ENCODE measurements around the gene UNC119.

UNC119 gene

DNA sequence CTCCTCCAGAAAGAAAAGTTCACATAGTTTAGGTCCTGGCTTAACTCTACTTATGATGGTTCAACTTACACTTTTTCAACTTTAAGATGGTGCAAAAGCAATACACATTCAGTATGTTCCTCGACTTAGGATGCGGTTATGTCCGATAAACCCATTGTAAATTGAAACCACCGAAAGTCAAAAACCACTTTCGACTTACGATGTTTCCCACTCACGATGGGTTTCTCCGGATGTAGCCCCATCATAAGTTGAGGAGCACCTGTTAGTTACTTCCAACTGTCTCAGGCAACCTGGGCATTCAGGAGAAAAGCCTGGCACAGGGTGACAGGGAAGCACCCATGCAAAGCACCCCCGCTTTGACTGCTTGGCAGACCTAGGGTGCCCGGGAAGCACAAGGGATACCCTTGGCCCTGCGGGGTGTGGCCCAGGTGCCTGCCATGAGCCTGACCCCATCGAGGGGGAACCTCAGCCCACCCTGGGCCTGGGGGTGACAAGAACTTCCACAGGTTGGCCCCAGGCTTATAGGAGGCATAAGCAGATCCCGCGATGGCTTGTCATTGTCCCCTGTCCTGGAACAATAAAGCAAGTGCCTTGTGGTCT lies 14.0 kb downstream of the UNC119 start:
- no peaks in the 10 kb centered on the region for H3K27me3 ChIP-seq
- H3K36me3 ChIP-seq, result no peaks in the 10 kb centered on the region
- no peak overlapping the region for H3K27ac ChIP-seq
- TF ChIP-seq, protein P1, sequence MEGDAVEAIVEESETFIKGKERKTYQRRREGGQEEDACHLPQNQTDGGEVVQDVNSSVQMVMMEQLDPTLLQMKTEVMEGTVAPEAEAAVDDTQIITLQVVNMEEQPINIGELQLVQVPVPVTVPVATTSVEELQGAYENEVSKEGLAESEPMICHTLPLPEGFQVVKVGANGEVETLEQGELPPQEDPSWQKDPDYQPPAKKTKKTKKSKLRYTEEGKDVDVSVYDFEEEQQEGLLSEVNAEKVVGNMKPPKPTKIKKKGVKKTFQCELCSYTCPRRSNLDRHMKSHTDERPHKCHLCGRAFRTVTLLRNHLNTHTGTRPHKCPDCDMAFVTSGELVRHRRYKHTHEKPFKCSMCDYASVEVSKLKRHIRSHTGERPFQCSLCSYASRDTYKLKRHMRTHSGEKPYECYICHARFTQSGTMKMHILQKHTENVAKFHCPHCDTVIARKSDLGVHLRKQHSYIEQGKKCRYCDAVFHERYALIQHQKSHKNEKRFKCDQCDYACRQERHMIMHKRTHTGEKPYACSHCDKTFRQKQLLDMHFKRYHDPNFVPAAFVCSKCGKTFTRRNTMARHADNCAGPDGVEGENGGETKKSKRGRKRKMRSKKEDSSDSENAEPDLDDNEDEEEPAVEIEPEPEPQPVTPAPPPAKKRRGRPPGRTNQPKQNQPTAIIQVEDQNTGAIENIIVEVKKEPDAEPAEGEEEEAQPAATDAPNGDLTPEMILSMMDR (IDR thresholded peaks at IDR 0.05), result no peak
- no peak overlapping the region for H3K4me3 ChIP-seq (ENCODE audit: low read depth in 1 of 2, low read length in 1 of 2)
- no peaks in the 10 kb centered on the region for H3K4me1 ChIP-seq (ENCODE audit: control insufficient read depth in 1 of 2, insufficient read depth in 1 of 2, low read depth in 1 of 2, low read length in 1 of 2)
- H3K9me3 ChIP-seq, result no peaks in the 10 kb centered on the region

- H3K27ac ChIP-seq, result no peak overlapping the region
- H3K36me3 ChIP-seq, result no peaks in the 10 kb centered on the region
- H3K27me3 ChIP-seq, result no peaks in the 10 kb centered on the region
- TF ChIP-seq, protein P1 (IDR thresholded peaks at IDR 0.05), result no peak
- no peaks in the 10 kb centered on the region for H3K9me3 ChIP-seq
- H3K4me1 ChIP-seq (ENCODE audit: control insufficient read depth in 1 of 2, insufficient read depth in 1 of 2, low read depth in 1 of 2, low read length in 1 of 2), result no peaks in the 10 kb centered on the region
- H3K4me3 ChIP-seq (ENCODE audit: low read depth in 1 of 2, low read length in 1 of 2), result no peak overlapping the region
Measured at GRCh38 chr17:28537219-28537610, 15.2 kb downstream of the UNC119 start.

DNA sequence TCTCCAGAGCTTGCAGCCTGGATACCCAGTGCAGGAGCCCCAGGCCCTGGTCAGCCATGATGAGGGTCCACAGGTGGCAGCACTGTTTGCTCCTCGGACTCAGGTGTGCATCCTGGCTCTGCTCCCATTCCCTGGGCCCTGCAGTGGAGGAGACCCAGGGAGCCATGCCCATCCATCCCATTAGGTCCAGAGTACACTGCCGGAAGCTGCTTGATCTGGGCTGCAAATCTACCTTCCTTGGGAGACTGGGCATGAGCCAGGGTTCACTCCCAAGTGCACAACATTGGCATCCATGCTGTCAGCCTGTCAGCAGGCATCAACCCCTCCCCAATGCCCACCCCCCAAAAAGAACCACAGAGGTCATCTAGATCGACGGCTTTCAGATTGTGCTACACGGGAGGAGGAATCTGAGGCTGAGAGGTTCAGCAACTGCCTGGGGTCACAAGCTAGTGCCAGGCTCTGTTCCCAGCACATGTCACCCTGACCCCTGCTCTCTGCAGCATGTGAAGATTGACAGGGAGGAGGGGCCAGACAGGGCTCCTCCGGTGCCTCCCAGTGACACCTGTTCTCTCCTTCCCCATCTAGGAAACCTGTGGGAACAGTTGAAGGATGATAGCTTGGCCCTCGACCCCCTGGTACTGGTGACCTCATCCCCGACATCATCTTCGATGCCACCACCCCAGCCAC lies 15.7 kb downstream of the UNC119 start:
- no peak overlapping the region for H3K27ac ChIP-seq
- no peaks in the 10 kb centered on the region for H3K9me3 ChIP-seq
- TF ChIP-seq, protein P1 (IDR thresholded peaks at IDR 0.05), result no peak
- H3K27me3 ChIP-seq, result no peaks in the 10 kb centered on the region
- H3K36me3 ChIP-seq, result no peaks in the 10 kb centered on the region
- no peak overlapping the region for H3K4me3 ChIP-seq (ENCODE audit: low read depth in 1 of 2, low read length in 1 of 2)
- H3K4me1 ChIP-seq (ENCODE audit: control insufficient read depth in 1 of 2, insufficient read depth in 1 of 2, low read depth in 1 of 2, low read length in 1 of 2), result no peaks in the 10 kb centered on the region

GRCh38 chr17:28534740-28535375 lies 17.6 kb downstream of the UNC119 start:
- no peaks in the 10 kb centered on the region for H3K9me3 ChIP-seq
- H3K36me3 ChIP-seq, result no peaks in the 10 kb centered on the region
- no peaks in the 10 kb centered on the region for H3K4me1 ChIP-seq (ENCODE audit: control insufficient read depth in 1 of 2, insufficient read depth in 1 of 2, low read depth in 1 of 2, low read length in 1 of 2)
- H3K27me3 ChIP-seq, result no peaks in the 10 kb centered on the region
- no peak overlapping the region for H3K27ac ChIP-seq
- TF ChIP-seq, protein P1 (IDR thresholded peaks at IDR 0.05), result no peak
- H3K4me3 ChIP-seq (ENCODE audit: low read depth in 1 of 2, low read length in 1 of 2), result no peak overlapping the region

DNA sequence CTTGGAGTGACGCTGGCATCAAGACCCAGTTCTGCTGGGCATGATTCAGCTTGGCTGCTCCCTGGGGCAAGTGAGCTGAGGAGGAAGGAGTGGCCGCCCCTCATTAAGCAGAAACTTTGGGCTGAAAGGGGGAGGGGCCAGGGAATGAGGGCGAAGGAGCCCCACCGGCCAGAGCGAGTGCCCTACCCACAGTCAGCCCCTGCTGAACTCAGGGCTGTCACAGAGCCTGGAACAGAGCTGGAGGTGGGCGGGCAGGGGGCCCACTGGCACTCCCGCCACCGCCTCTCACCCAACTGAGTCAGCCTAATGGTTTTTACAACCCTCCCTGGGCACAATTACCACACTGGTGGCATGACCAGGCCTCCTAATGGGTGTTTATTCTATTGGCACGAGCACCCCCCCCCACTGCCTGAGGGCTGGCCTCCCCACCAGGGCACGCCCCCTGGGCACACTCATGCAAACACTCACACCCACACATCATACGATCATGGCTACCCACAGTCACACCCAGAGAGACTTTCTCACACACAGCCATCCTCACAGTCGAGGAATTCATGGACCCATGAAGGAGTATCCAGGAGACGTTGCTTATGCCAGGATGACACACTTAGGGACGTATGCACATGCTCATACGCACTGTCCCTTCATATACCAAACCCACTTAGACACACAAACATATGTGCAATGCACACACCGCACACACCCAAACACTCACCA lies 19.2 kb downstream of the UNC119 start:
- no peaks in the 10 kb centered on the region for H3K36me3 ChIP-seq
- no peak overlapping the region for H3K4me3 ChIP-seq (ENCODE audit: low read depth in 1 of 2, low read length in 1 of 2)
- TF ChIP-seq, protein P1 (IDR thresholded peaks at IDR 0.05), result no peak
- H3K27ac ChIP-seq, result no peak overlapping the region
- H3K27me3 ChIP-seq, result no peaks in the 10 kb centered on the region
- no peaks in the 10 kb centered on the region for H3K4me1 ChIP-seq (ENCODE audit: control insufficient read depth in 1 of 2, insufficient read depth in 1 of 2, low read depth in 1 of 2, low read length in 1 of 2)
- no peaks in the 10 kb centered on the region for H3K9me3 ChIP-seq

Measured in neutrophil (primary cell).